Activated T-helper 17 cell treated with anti-CD3 and anti-CD28 coated beads, Interleukin-2, amount 50 U/mL, for 72 hours (primary cell): Measurements from ENCODE around the gene SHMT1. TPM values are rescaled to one million over a fixed set of nuclear protein-coding genes. Genes with fewer than 3 reads are reported as not detected.
"Not testable (repeated sequence)": the region's sequence is repeated elsewhere in the genome, so short reads cannot be mapped to it uniquely, and the experiment has no call there.

Source experiments
- ATAC-seq: fragments of 150-1000 bp; cut with Tn5 transposase; replicated peaks from 2 replicates; pipeline ENCODE4 v1.10.0; 2021; ENCODE audit warnings: mild to moderate bottlenecking, moderate library complexity
- H3K27ac Mint-ChIP-seq: one replicate; pipeline ENCODE4 v1.8.0; 2022; ENCODE audit warnings: mixed read lengths
- H3K27me3 Mint-ChIP-seq: one replicate; pipeline ENCODE4 v1.8.0; 2022; ENCODE audit warnings: mixed read lengths
- H3K36me3 Mint-ChIP-seq: one replicate; pipeline ENCODE4 v1.8.0; 2022; ENCODE audit warnings: low read depth, mild to moderate bottlenecking, mixed read lengths
- H3K4me1 Mint-ChIP-seq: one replicate; pipeline ENCODE4 v1.8.0; 2022; ENCODE audit warnings: mixed read lengths
- H3K4me3 Mint-ChIP-seq: one replicate; pipeline ENCODE4 v1.8.0; 2022; ENCODE audit warnings: mild to moderate bottlenecking, mixed read lengths
- H3K9me3 Mint-ChIP-seq: one replicate; pipeline ENCODE4 v1.8.0; 2022; ENCODE audit warnings: mixed read lengths
- total RNA-seq, 2 donors: library from RNA; stranded (reverse); gene quantifications; one replicate each; pipeline ENCODE4 v1.2.3, GENCODE V29; 2022

SHMT1 gene
- total RNA-seq, 2 donors from 2014 or later = 47.0 to 85.6 TPM

- Mint-ChIP-seq H3K4me3 (no peak overlapping the region), H3K36me3 (peaks cover 100% of the 10 kb centered on the region), H3K4me1 (peaks cover 16% of the 10 kb centered on the region), H3K9me3 (no peaks in the 10 kb centered on the region), H3K27ac (no peak overlapping the region), H3K27me3 (no peaks in the 10 kb centered on the region)
- ATAC-seq = no peak
These were observed 54.1 kb downstream of the SHMT1 start for GRCh38 chr17:18309202-18309601.

- H3K9me3 Mint-ChIP-seq, H3K27ac Mint-ChIP-seq, H3K27me3 Mint-ChIP-seq, ATAC-seq, H3K4me3 Mint-ChIP-seq, H3K4me1 Mint-ChIP-seq: not testable (repeated sequence)
- H3K36me3 Mint-ChIP-seq = peaks cover 97% of the 10 kb centered on the region
These were observed 60.1 kb downstream of the SHMT1 start for GRCh38 chr17:18303206-18303605.

GRCh38 chr17:18300725-18301480 is 62.4 kb downstream of the SHMT1 start:
- H3K9me3 Mint-ChIP-seq = no peaks in the 10 kb centered on the region
- no peak for ATAC-seq
- no peak overlapping the region for H3K4me3 Mint-ChIP-seq
- no peaks in the 10 kb centered on the region for H3K27me3 Mint-ChIP-seq
- H3K36me3 Mint-ChIP-seq = peaks cover 86% of the 10 kb centered on the region
- H3K27ac Mint-ChIP-seq = no peak overlapping the region
- H3K4me1 Mint-ChIP-seq = no peaks in the 10 kb centered on the region

- ATAC-seq, H3K4me3 Mint-ChIP-seq, H3K9me3 Mint-ChIP-seq, H3K27ac Mint-ChIP-seq, H3K27me3 Mint-ChIP-seq, H3K4me1 Mint-ChIP-seq: not testable (repeated sequence)
- peaks cover 86% of the 10 kb centered on the region for H3K36me3 Mint-ChIP-seq
These were observed 65.3 kb downstream of the SHMT1 start for GRCh38 chr17:18298061-18298460.

GRCh38 chr17:18291718-18292540 is 71.4 kb downstream of the SHMT1 start:
- H3K9me3 Mint-ChIP-seq = no peaks in the 10 kb centered on the region
- ATAC-seq = no peak
- H3K4me1 Mint-ChIP-seq = no peaks in the 10 kb centered on the region
- H3K4me3 Mint-ChIP-seq = no peak overlapping the region
- no peaks in the 10 kb centered on the region for H3K27me3 Mint-ChIP-seq
- H3K27ac Mint-ChIP-seq = no peak overlapping the region
- peaks cover 98% of the 10 kb centered on the region for H3K36me3 Mint-ChIP-seq

- no peak for ATAC-seq
- peaks cover 98% of the 10 kb centered on the region for H3K36me3 Mint-ChIP-seq
- H3K27ac Mint-ChIP-seq = no peak overlapping the region
- H3K9me3 Mint-ChIP-seq = no peaks in the 10 kb centered on the region
- H3K27me3 Mint-ChIP-seq = no peaks in the 10 kb centered on the region
- H3K4me1 Mint-ChIP-seq = no peaks in the 10 kb centered on the region
- H3K4me3 Mint-ChIP-seq = no peak overlapping the region
These were observed 78.1 kb downstream of the SHMT1 start for GRCh38 chr17:18285296-18285695.

- H3K9me3 Mint-ChIP-seq = no peaks in the 10 kb centered on the region
- no peak overlapping the region for H3K4me3 Mint-ChIP-seq
- peaks cover 91% of the 10 kb centered on the region for H3K36me3 Mint-ChIP-seq
- H3K4me1 Mint-ChIP-seq = no peaks in the 10 kb centered on the region
- H3K27ac Mint-ChIP-seq = no peak overlapping the region
- ATAC-seq = no peak
- no peaks in the 10 kb centered on the region for H3K27me3 Mint-ChIP-seq
These were observed 81.6 kb downstream of the SHMT1 start for GRCh38 chr17:18281788-18282187.

- Mint-ChIP-seq H3K27ac (no peak overlapping the region), H3K27me3 (no peaks in the 10 kb centered on the region)
These were observed 82.5 kb downstream of the SHMT1 start for GRCh38 chr17:18280766-18281371.

GRCh38 chr17:18280249-18280648 is 83.1 kb downstream of the SHMT1 start:
- Mint-ChIP-seq H3K4me3 (no peak overlapping the region), H3K27ac (no peak overlapping the region), H3K9me3 (no peaks in the 10 kb centered on the region), H3K27me3 (no peaks in the 10 kb centered on the region), H3K36me3 (peaks cover 91% of the 10 kb centered on the region), H3K4me1 (no peaks in the 10 kb centered on the region)
- ATAC-seq = no peak

More at GRCh38 chr17:18280766-18281371, 82.5 kb downstream of the SHMT1 start:
- Mint-ChIP-seq H3K36me3 (peaks cover 91% of the 10 kb centered on the region), H3K4me3 (no peak overlapping the region), H3K4me1 (no peaks in the 10 kb centered on the region), H3K9me3 (no peaks in the 10 kb centered on the region)
- ATAC-seq = no peak

GRCh38 chr17:18278867-18279266 is 84.5 kb downstream of the SHMT1 start:
- no peaks in the 10 kb centered on the region for H3K4me1 Mint-ChIP-seq

More at GRCh38 chr17:18278867-18279266, 84.5 kb downstream of the SHMT1 start:
- no peak overlapping the region for H3K27ac Mint-ChIP-seq
- H3K27me3 Mint-ChIP-seq = no peaks in the 10 kb centered on the region
- ATAC-seq = no peak
- no peaks in the 10 kb centered on the region for H3K9me3 Mint-ChIP-seq
- peaks cover 86% of the 10 kb centered on the region for H3K36me3 Mint-ChIP-seq
- H3K4me3 Mint-ChIP-seq = no peak overlapping the region

Other genes with a start within 250 kb of the SHMT1 start
- 100 to 1,000 TPM; 161 to 255 TPM for gene ALKBH5, start 179.7 kb downstream of the SHMT1 start, total RNA-seq
- 10 to 100 TPM; 19.5 to 22.3 TPM for gene LLGL1, start 137.9 kb downstream of the SHMT1 start, total RNA-seq
- gene FLII, start 104.8 kb downstream of the SHMT1 start, total RNA-seq = 100 to 1,000 TPM; 247 to 307 TPM
- 10 to 100 TPM in 1 of 2 donors, 1 to 10 TPM in 1; 5.0 to 15.2 TPM for gene MIEF2, start 102.9 kb downstream of the SHMT1 start, total RNA-seq
- 10 to 100 TPM; 69.7 to 81.6 TPM for gene TOP3A, start 48.6 kb downstream of the SHMT1 start, total RNA-seq
- 10 to 100 TPM; 21.7 to 25.5 TPM for gene SMCR8, start 48.3 kb downstream of the SHMT1 start, total RNA-seq
- gene EVPLL, start 14.2 kb upstream of the SHMT1 start, total RNA-seq = not detected
- gene LGALS9C, start 113.2 kb upstream of the SHMT1 start, total RNA-seq = under 1 TPM in 1 of 2 donors, not detected in 1; 0.26 TPM